GM21737 (cell line): ENCODE data around the gene KLHL9.
"Not testable (repeated sequence)": the region's sequence is repeated elsewhere in the genome, so short reads cannot be mapped to it uniquely, and the experiment has no call there.

Experiments used
- ATAC-seq: cut with Tn5 transposase; IDR thresholded peaks from one replicate; pipeline ENCODE4 v1.9.1; 2021; ENCODE audit warnings: mild to moderate bottlenecking, moderate library complexity; ENCODE audit not compliant: unreplicated experiment

KLHL9 gene, protein sequence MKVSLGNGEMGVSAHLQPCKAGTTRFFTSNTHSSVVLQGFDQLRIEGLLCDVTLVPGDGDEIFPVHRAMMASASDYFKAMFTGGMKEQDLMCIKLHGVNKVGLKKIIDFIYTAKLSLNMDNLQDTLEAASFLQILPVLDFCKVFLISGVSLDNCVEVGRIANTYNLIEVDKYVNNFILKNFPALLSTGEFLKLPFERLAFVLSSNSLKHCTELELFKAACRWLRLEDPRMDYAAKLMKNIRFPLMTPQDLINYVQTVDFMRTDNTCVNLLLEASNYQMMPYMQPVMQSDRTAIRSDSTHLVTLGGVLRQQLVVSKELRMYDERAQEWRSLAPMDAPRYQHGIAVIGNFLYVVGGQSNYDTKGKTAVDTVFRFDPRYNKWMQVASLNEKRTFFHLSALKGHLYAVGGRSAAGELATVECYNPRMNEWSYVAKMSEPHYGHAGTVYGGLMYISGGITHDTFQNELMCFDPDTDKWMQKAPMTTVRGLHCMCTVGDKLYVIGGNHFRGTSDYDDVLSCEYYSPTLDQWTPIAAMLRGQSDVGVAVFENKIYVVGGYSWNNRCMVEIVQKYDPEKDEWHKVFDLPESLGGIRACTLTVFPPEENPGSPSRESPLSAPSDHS

GRCh38 chr9:21334701-21335632, at the start of gene KLHL9:
Gene KLHL9, minus strand, starts transcription at chr9:21335404. Its CDS starts 545 bp downstream, at chr9:21334859.
- peak; percentile 93 for ATAC-seq

DNA sequence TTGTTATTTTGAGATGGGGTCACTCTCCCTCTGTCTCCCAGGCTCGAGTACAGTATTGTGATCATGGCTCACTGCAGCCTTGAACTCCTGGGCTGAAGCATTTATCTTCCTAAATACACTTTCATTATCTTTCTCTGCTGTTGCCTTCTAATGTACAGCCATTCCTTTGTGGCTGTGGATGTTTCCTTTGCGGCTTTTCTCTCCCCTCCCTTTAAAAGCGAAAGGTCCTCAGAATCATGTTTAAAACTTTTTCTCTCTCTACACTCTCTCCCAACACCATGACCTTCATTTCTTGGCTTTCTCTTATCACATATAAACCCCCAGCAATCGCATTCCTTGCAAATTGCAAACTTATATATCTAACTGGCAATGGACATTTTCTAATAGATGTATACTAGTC, 48.4 kb upstream of the KLHL9 start:
- no peak for ATAC-seq

GRCh38 chr9:21381448-21382339, 46.5 kb upstream of the KLHL9 start:
- ATAC-seq, result peak; percentile 97

- ATAC-seq, result not testable (repeated sequence)
Measured at GRCh38 chr9:21371467-21371866, 36.3 kb upstream of the KLHL9 start.

DNA sequence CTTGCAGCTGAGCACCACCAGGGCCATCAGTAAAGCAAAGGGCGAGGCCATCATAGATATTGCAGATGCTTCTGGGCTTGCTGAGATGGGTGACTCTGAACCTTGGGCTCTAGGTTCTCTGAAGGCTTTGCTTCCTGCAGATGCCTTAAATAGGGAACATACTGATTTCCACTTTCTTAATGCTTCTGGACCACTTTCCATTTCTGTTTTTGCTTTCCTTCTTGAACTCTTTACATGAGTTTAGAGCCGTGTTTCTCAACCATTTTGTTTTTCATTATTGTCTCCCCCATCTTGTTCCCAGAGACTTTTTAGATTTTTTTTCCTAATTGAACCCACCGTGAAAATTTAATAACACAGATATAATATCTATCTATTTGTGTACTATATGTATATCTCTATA, 32.8 kb upstream of the KLHL9 start, which contains the start of gene IFNA13:
IFNA13 (minus strand) TSS at position 101 of the 400 bp plus-strand sequence; CDS start at position 54, 47 bp downstream.
- ATAC-seq, result no peak

- peak; percentile 85 for ATAC-seq
Measured at GRCh38 chr9:21367169-21367568, 32.0 kb upstream of the KLHL9 start.

DNA sequence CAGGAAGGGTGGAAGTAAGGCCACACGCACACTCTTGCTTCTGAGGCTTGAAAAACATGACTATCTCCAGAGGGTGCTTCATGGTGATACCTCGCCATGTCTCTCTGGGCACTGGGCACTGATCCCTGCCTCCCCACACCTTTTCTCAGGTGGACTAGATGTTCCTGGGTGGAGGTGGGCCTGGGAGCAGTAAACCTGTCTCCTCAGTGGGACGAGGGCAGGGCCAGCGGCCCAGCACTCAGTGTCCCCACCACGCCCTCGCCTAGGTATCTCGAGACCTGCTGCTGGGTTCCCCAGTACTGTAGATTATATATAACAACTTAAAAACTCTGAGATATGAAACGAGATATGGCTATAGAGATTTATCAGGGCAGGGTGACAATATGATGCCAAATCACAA, 27.1 kb upstream of the KLHL9 start:
- ATAC-seq, result no peak

GRCh38 chr9:21357479-21358460, 22.6 kb upstream of the KLHL9 start:
- ATAC-seq, result peak; percentile 86

- no peak for ATAC-seq
Measured at GRCh38 chr9:21350787-21351186, 15.6 kb upstream of the KLHL9 start, which contains the start of gene IFNA6. Gene IFNA6, minus strand, starts transcription at chr9:21350887. Its CDS starts 0 bp downstream, at chr9:21350887.

DNA sequence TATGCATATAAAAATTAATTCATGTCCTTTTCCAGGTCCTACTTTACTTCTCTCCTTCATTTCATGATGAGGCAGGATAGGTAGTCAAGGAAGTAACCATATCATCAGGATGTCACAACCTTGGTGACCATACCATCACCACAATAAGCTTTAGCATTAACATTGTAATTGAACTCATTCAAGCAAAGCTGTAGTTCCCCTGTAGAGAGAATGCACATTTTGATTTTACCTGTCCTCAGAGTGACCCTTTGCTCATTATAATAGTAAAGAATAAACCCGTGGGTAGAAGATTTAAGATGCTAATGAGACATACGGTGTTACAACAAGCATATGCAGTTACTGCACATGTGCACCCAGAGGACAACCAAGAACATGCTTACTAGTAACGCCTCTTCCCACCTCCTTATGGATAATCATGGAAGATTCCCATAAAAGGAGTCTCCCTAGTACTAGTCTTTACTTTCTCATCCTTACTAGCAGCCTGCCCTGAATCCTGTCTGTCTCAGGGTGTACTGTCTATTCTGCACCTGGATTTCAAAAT, 13.3 kb upstream of the KLHL9 start:
- no peak for ATAC-seq

GRCh38 chr9:21340735-21341134, 5.5 kb upstream of the KLHL9 start:
- ATAC-seq, result no peak

GRCh38 chr9:21336457-21336856, 1.3 kb upstream of the KLHL9 start:
- ATAC-seq, result no peak

DNA sequence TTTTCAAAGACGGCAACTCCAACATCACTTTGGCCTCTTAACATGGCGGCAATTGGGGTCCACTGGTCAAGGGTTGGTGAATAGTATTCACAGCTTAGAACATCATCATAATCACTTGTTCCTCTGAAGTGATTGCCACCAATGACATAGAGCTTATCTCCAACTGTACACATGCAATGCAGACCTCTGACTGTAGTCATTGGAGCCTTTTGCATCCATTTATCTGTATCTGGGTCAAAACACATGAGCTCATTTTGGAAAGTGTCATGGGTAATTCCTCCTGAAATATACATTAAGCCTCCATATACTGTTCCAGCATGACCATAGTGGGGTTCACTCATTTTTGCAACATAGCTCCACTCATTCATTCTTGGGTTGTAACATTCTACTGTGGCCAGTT, 2.0 kb downstream of the KLHL9 start:
- ATAC-seq, result no peak

GRCh38 chr9:21331676-21332402, 3.4 kb downstream of the KLHL9 start:
- ATAC-seq, result no peak

DNA sequence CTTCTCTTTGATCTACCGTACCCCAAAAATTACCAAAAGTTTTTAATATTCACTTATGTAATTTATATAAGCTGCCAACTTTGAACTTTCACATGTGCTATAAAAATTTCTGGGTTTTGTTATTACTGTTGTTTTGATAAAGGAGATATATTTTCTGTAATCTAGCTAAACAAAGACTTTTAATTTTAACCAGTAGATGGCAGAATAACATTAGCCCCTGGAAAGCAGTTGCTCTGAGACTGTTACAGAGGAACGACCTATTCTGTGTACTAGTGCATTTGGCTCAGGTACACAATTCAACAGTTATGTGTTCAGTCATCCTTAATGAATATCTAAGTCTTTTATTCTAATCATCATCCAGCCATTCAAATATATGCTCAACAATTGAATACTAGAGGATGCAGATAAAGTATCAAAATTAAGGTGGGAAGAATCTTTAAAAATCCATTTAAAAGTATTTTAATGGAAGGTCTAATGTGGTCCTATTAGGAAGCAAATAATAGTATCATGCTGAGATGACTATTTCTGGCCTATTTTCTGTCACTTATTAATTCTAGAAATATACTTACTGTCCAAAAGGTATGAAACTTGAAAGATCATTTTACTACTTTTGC, 8.6 kb downstream of the KLHL9 start:
- ATAC-seq, result peak; percentile 76

- ATAC-seq, result no peak
Measured at GRCh38 chr9:21324047-21324446, 11.2 kb downstream of the KLHL9 start.

DNA sequence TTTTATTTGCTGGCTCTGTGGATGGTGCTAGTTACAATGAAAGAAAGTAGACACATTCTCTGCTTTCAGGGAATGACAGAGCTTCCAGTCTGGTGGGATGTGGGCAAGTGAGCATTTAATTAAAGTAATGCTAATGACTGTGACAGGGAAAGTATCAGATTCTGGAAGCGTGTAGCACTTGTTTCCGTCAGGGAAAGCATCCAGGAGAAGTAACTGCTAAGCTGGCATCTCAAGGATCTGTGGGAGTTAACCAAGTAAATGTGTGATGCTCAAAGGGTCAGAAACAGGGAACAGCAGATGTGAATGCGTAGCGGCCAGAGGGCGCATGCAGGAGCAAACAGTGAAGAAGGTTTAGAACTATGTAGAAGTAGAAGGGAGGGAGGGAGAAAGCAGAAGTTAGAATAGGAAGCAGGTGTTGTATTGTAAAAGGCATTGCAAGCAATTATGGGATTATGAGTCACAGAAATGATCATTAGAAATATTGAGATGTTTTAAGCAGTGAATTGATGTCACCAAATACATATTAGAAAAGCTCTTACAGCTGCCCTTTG, 12.2 kb downstream of the KLHL9 start:
- no peak for ATAC-seq
